Measurements from ENCODE around the gene DNAJC11.

- TF ChIP-seq, protein P1, sequence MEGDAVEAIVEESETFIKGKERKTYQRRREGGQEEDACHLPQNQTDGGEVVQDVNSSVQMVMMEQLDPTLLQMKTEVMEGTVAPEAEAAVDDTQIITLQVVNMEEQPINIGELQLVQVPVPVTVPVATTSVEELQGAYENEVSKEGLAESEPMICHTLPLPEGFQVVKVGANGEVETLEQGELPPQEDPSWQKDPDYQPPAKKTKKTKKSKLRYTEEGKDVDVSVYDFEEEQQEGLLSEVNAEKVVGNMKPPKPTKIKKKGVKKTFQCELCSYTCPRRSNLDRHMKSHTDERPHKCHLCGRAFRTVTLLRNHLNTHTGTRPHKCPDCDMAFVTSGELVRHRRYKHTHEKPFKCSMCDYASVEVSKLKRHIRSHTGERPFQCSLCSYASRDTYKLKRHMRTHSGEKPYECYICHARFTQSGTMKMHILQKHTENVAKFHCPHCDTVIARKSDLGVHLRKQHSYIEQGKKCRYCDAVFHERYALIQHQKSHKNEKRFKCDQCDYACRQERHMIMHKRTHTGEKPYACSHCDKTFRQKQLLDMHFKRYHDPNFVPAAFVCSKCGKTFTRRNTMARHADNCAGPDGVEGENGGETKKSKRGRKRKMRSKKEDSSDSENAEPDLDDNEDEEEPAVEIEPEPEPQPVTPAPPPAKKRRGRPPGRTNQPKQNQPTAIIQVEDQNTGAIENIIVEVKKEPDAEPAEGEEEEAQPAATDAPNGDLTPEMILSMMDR (IDR thresholded peaks at IDR 0.05; ENCODE audit: low read depth, low read length) = no peak
- TF ChIP-seq EZH2phosphoT487 (IDR thresholded peaks at IDR 0.05; ENCODE audit: low read depth) = no peak
Observed at GRCh38 chr1:6683434-6683833, 18.2 kb downstream of the DNAJC11 start.
